GM19025 (cell line): ENCODE measurements around the gene SLC38A5.
A peak's percentile ranks its signal among the peaks of the same experiment; 100 is the strongest.
"Not testable (repeated sequence)": the region's sequence is repeated elsewhere in the genome, so short reads cannot be mapped to it uniquely, and the experiment has no call there.

Experiments used
- ATAC-seq: cut with Tn5 transposase; IDR thresholded peaks from one replicate; pipeline ENCODE4 v1.9.1; 2021; ENCODE audit warnings: mild to moderate bottlenecking, low read depth, moderate library complexity; ENCODE audit not compliant: unreplicated experiment

Gene SLC38A5

DNA sequence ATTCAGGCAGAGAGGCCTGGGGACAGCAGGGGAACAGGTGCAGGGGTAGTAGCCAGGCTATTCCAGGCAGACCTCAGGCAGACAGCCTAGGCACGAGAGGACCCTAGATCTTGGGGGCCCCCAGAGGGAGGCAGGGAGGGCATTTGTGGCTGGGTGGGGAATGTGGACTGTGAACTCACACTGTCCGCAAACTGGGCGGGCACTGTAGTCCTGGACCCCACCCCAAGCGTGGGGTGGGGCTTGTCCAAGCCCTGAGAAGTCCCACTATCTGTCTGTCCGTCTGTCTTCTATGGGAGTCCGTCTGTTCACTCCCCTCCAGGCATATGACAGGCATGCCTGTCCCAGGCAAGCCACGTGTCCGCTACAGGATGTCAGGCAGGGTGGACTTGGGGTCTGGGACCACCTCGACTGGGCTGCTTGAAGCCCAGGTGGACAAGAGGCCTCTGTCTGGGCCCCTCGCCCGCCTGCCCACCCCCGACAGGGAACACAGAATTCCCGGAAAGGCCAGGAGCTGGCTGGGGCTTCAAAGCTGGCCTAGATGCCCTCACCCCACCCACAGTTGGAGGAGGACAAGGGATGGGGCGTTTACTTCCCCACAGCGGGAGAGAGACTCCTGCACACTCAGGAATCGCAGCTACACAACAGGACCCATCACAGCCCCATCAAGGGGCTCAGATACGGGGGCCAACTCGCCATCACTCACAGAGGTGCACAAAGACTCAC lies at the start of gene SLC38A5:
Gene SLC38A5 (minus strand): TSS at position 151 of the 723 bp plus-strand sequence. CDS start 2,336 bp downstream, outside the sequence.
- ATAC-seq: no peak

DNA sequence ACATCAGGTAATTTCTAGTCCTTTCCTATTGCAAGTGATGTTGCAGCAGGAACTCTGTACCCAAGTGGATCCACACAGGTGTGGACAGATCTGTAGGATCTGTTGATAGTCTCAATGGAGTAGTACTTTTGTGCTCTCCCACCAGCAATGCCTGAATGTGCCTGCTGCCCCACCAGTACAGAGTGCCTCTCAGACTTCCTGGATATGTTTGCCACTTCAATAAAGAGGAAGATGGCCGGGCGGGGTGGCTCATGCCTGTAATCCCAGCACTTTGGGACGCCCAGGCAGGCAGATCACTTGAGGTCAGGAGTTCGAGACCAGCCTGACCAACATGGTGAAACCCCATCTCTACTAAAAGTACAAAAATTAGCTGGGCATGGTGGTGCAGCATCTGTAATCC lies 49.4 kb upstream of the SLC38A5 start:
- not testable (repeated sequence) for ATAC-seq

DNA sequence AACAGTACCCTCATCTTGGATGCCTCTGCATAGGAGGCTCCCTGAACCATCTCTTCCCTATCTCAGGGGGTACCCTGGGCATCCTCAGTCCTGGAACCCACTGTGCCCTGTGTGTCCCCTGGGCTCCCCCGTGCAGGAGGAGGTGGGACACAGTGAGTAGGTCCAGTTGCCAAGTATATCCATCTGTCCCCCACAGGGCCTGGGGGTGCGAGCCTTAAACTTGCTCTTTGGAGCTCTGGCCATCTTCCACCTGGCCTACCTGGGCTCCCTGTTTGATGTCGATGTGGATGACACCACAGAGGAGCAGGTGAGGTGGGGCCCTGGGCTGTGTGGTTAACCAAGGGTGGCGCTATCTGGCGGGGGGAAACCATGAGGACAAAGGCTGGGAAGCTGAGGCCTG lies 46.9 kb upstream of the SLC38A5 start:
- ATAC-seq: no peak

GRCh38 chrX:48516285-48516684 lies 46.2 kb upstream of the SLC38A5 start:
- ATAC-seq: no peak

GRCh38 chrX:48515842-48516241 lies 45.8 kb upstream of the SLC38A5 start:
- ATAC-seq: no peak

- no peak for ATAC-seq
These were observed 44.9 kb upstream of the SLC38A5 start for GRCh38 chrX:48514868-48515460.

GRCh38 chrX:48514126-48514806 lies 44.2 kb upstream of the SLC38A5 start:
- ATAC-seq: no peak

- ATAC-seq: no peak
These were observed 43.6 kb upstream of the SLC38A5 start for GRCh38 chrX:48513670-48514069.

GRCh38 chrX:48512371-48512935 lies 42.4 kb upstream of the SLC38A5 start:
- ATAC-seq: no peak

DNA sequence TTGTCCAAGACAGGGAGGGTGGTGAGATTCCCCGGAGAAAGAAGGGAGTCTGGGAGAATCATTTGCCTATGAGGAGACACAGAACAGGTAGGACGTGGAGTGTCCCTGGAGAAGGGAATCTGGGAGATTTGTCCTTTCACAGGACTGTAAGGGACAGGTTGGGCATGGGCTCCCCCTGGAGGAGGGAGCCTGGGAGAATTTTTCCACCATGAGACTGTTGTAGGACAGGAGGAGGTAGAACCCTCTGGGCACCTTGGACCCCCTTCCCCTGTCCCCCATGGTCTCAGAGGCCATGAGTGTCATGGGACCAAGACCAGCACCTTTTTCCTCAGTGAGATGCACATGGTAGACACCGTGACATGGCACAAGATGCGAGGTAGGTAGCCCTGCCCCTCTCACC lies 41.5 kb upstream of the SLC38A5 start:
- ATAC-seq: no peak

GRCh38 chrX:48509619-48510018 lies 39.6 kb upstream of the SLC38A5 start:
- no peak for ATAC-seq

DNA sequence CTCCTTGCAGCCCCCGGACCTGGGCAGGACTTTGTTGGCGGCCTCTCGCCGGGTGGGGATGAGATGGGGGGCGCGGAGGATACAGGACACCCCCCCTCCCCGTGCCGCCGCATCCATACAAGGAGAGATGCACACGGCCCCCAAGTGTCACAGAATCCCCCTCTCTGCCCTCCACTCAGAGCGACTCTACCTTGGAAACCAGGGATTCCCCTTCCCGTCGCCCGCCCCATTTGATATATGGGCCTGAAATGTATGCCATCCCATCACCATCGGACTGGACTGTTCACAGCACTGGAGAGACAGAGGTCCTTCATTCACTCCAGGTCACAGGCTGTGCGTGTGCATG lies 39.2 kb upstream of the SLC38A5 start:
- ATAC-seq: no peak

DNA sequence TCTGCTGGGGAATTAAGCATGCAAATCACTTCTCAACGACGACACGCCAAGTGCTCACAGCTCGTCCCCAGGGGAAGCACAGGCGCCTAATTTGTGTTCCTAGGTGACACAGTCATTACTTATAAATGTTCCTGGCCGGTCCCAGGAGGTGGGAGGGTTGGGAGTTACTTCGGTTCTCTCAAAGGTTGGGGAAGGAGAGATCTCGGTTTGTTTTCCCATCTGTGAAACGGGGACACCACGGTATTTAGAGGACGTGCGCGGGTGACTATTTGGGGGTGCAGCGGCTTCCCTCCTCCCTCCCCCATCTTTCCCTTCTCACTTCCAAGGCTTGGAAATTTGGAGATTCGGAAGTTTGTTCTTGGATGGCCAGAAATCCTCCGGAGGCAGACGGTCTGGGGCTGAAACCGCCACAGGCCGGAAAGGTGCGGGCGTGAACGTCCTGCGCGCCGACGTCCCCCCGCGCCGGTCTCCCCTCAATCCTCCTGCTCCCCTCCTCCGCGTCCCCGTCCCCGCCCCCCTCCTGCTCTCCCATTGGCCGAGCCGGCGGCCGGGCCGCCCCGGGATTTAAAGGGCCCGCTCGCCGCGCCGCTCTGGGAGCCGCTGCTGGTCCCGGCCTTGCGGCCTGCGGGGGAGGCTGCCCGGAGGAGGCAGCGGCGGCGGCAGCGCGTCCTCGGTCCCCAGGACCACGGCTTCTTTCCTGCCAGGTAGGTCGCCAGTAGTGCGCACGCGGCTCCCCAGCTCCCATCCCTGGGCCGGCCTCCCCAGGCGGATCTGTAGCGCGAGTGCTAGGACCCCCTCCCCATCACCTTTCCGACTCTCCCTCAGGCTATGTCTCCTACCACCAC lies 38.6 kb upstream of the SLC38A5 start, which contains the start of gene PORCN:
Gene PORCN (plus strand): TSS at position 593 of the 845 bp plus-strand sequence. CDS start 829 bp downstream, outside the sequence.
- peak; percentile 87 for ATAC-seq

DNA sequence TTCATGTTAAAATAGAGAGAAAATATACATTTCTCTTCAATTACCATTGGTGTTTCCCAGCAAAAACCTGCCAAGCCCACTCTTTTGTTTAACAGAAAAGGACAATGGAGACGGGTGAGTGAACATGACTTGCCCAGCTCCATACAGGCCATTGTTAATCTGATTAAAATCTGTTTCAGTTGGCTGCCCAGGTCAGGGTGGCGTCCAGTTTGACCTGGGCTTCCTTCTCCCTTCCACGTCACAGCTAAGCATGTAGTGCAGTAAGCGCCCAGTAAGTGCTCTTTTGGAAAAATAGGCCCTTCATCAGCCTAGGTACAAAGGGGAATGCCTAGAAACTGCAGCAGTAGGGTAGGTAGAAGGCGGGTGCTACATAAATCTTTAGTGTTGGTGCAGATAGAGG lies 37.2 kb upstream of the SLC38A5 start:
- no peak for ATAC-seq

GRCh38 chrX:48505481-48505880 lies 35.4 kb upstream of the SLC38A5 start:
- ATAC-seq: no peak

- no peak for ATAC-seq
These were observed 34.2 kb upstream of the SLC38A5 start for GRCh38 chrX:48504261-48504660.

- no peak for ATAC-seq
These were observed 28.3 kb upstream of the SLC38A5 start for GRCh38 chrX:48498374-48498809.

DNA sequence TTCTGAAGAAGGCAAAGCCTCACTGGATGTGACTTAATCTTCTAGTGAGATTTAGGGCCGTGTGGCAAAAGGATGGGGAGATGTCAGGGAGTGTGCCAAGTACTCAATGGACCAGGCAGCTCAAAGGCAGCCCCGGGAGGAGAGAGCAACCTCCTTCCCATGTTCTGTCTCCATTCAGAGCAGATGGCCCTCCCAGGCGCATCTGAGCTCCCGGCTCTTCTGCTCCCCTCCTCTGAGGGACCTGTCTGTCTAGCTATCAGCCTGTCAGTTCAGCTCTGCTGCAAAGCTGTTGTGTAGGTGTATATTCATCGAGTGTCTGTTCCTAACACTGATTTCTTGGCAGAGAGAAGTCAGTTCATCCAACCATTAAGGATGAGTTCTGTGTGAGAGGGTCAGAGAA lies 27.8 kb upstream of the SLC38A5 start:
- ATAC-seq: no peak

DNA sequence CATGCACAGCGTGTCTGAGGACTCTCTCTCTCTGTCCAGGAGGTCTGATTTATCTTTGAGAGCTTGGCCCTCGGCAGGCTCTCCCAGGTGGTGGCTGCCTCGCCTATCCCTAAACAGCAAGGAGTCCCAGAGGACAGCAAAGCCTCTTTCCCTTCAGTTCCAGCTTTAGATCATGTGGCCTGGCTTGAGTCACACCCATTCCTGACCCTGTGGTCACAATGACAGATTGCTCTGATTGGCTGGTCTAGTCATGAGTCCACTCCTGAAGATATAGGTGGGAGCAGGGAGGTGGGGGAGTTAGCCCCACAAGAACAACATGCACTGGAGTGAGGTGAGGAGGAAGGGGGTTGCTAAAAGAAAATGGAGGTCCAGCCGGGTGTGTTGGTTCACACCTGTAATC lies 26.6 kb upstream of the SLC38A5 start:
- no peak for ATAC-seq

DNA sequence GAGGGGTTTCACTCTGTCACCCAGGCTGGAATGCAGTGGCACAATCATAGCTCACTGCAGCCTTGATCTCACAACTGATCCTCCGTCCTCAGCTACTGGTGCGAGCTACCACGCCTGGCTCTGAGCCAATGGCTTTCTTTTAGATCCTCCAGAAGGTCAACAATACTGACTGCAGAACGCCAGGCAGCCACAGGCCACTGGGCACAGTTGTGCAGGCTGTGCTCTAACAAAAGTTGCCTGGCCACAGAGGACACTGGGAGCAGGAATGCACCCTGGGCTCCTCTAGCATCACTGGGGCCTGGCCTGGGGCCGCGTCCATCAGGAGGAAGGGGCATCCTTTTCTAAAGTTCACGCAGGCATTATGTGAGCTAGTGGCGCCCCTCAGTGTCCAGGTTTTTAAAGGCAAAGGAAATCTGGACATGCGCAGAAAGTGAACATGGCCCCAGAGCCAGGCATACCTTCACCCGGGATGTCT lies 23.9 kb upstream of the SLC38A5 start:
- no peak for ATAC-seq
